ENCODE results near the gene THPO. TPM values are rescaled to one million over a fixed set of nuclear protein-coding genes. Genes with fewer than 3 reads are reported as not detected.

THPO gene
- total and polyA plus RNA-seq, 2 donors (not counting 1 experiment from before 2014, with no cell fraction given): not detected

DNA sequence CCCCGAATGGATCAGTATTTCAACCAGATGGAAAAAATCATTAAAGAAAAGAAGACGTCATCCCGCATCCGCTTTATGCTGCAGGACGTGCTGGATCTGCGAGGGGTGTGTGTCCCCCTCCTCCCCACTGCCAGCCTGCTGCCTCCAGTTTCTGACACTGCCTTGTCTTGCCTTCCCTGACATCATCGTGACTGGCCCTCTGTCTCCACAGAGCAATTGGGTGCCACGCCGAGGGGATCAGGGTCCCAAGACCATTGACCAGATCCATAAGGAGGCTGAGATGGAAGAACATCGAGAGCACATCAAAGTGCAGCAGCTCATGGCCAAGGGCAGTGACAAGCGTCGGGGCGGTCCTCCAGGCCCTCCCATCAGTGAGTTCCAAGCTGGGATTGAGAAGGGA lies 52.7 kb downstream of the THPO start:
- DNase-seq (no peak), ATAC-seq (ENCODE audit: low read depth) (no peak)
- H4K20me1 ChIP-seq (ENCODE audit: control insufficient read depth, insufficient read depth, low read length, poor library complexity, severe bottlenecking): peaks cover 33% of the 10 kb centered on the region
- H3K36me3 ChIP-seq (replicated peaks in 1 of 2; ENCODE audit: control extremely low read depth in 1 of 2, control insufficient read depth in 1 of 2, extremely low read depth in 1 of 2, insufficient read depth in 2 of 2, low read length in 1 of 2): peaks cover 6 to 95% of the 10 kb centered on the region in 2 experiments
- intact Hi-C loops (cut with micrococcal nuclease): no loop called here
- WGBS (ENCODE audit: insufficient coverage): 98% methylated on average over 13 of the region's 13 CpGs
- Mint-ChIP-seq H3K27me3 (no peaks in the 10 kb centered on the region), H3K9me3 (ENCODE audit: insufficient read depth) (no peaks in the 10 kb centered on the region), H3K27ac (peak overlapping the region; percentile 37), H3K4me1 (no peaks in the 10 kb centered on the region), H3K4me3 (no peak overlapping the region)
- H3K4me3 ChIP-seq (ENCODE audit: control extremely low read depth in 1 of 5, extremely low read depth in 1 of 5, insufficient read depth in 1 of 5, low read depth in 2 of 5, low read length in 4 of 5): no peak overlapping the region
- no peaks in the 10 kb centered on the region for H3K27me3 ChIP-seq (replicated peaks in 1 of 4; ENCODE audit: control extremely low read depth in 1 of 4, control insufficient read depth in 3 of 4, insufficient read depth in 4 of 4, low read length in 3 of 4)
- no peaks in the 10 kb centered on the region for H3K9me3 ChIP-seq (ENCODE audit: control extremely low read depth in 1 of 3, control insufficient read depth in 2 of 3, insufficient read depth in 1 of 3, low read length in 2 of 3)
- no peak overlapping the region for H3K27ac ChIP-seq (ENCODE audit: low read length in 2 of 2)
- H3K79me2 ChIP-seq (ENCODE audit: control insufficient read depth, insufficient read depth, low read length): no peaks in the 10 kb centered on the region
- H3K4me1 ChIP-seq (ENCODE audit: control insufficient read depth in 2 of 2, insufficient read depth in 2 of 2, low read length in 2 of 2): no peaks in the 10 kb centered on the region
- no peak overlapping the region for H2AFZ ChIP-seq (ENCODE audit: insufficient read depth, low read depth, low read length, poor library complexity, severe bottlenecking)
- no peak overlapping the region for H3K9ac ChIP-seq (ENCODE audit: low read length)
- CTCF ChIA-PET: no interaction called here
- POLR2A ChIA-PET: no interaction called here
- TF ChIP-seq EZH2 (IDR thresholded peaks at IDR 0.05; ENCODE audit: borderline replicate concordance, insufficient read depth, low read depth, low read length, poor library complexity, severe bottlenecking): no peak
- TF ChIP-seq, protein P1, sequence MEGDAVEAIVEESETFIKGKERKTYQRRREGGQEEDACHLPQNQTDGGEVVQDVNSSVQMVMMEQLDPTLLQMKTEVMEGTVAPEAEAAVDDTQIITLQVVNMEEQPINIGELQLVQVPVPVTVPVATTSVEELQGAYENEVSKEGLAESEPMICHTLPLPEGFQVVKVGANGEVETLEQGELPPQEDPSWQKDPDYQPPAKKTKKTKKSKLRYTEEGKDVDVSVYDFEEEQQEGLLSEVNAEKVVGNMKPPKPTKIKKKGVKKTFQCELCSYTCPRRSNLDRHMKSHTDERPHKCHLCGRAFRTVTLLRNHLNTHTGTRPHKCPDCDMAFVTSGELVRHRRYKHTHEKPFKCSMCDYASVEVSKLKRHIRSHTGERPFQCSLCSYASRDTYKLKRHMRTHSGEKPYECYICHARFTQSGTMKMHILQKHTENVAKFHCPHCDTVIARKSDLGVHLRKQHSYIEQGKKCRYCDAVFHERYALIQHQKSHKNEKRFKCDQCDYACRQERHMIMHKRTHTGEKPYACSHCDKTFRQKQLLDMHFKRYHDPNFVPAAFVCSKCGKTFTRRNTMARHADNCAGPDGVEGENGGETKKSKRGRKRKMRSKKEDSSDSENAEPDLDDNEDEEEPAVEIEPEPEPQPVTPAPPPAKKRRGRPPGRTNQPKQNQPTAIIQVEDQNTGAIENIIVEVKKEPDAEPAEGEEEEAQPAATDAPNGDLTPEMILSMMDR (IDR thresholded peaks at IDR 0.05): no peak
- H3K4me2 ChIP-seq (replicated peaks; ENCODE audit: low read depth, low read length, poor library complexity, severe bottlenecking): no peak overlapping the region

DNA sequence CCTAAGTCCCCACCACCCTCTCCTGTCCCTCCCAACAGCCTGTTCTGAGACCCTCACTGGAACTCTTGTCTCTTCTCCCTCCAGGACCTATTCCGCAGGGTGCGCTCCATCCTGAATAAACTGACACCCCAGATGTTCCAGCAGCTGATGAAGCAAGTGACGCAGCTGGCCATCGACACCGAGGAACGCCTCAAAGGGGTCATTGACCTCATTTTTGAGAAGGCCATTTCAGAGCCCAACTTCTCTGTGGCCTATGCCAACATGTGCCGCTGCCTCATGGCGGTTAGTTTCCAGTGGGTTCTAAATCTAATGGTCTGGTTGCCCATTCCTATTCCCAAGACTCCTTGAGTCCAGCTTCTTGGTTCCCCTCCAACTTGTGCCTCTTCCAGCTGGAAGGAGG lies 54.3 kb downstream of the THPO start:
- H3K27ac Mint-ChIP-seq: no peak overlapping the region

More for the DNA sequence above, 54.3 kb downstream of the THPO start:
- Histone ChIP-seq H4K20me1 (ENCODE audit: control insufficient read depth, insufficient read depth, low read length, poor library complexity, severe bottlenecking) (peaks cover 47% of the 10 kb centered on the region), H3K4me3 (ENCODE audit: control extremely low read depth in 1 of 5, extremely low read depth in 1 of 5, insufficient read depth in 1 of 5, low read depth in 2 of 5, low read length in 4 of 5) (no peak overlapping the region), H3K9ac (ENCODE audit: low read length) (no peak overlapping the region), H3K27me3 (replicated peaks in 1 of 4; ENCODE audit: control extremely low read depth in 1 of 4, control insufficient read depth in 3 of 4, insufficient read depth in 4 of 4, low read length in 3 of 4) (no peaks in the 10 kb centered on the region), H3K27ac (ENCODE audit: low read length in 2 of 2) (no peak overlapping the region), H3K79me2 (ENCODE audit: control insufficient read depth, insufficient read depth, low read length) (peaks cover 4% of the 10 kb centered on the region), H3K4me1 (ENCODE audit: control insufficient read depth in 2 of 2, insufficient read depth in 2 of 2, low read length in 2 of 2) (no peaks in the 10 kb centered on the region), H3K9me3 (ENCODE audit: control extremely low read depth in 1 of 3, control insufficient read depth in 2 of 3, insufficient read depth in 1 of 3, low read length in 2 of 3) (no peaks in the 10 kb centered on the region), H3K4me2 (replicated peaks; ENCODE audit: low read depth, low read length, poor library complexity, severe bottlenecking) (no peak overlapping the region), H2AFZ (ENCODE audit: insufficient read depth, low read depth, low read length, poor library complexity, severe bottlenecking) (no peak overlapping the region), H3K36me3 (replicated peaks in 1 of 2; ENCODE audit: control extremely low read depth in 1 of 2, control insufficient read depth in 1 of 2, extremely low read depth in 1 of 2, insufficient read depth in 2 of 2, low read length in 1 of 2) (peaks cover 6 to 92% of the 10 kb centered on the region in 2 experiments)
- ATAC-seq (ENCODE audit: low read depth) (no peak), DNase-seq (no peak)
- peaks cover 3% of the 10 kb centered on the region for H3K4me1 Mint-ChIP-seq
- TF ChIP-seq, protein P1 (IDR thresholded peaks at IDR 0.05): no peak
- TF ChIP-seq EZH2 (IDR thresholded peaks at IDR 0.05; ENCODE audit: borderline replicate concordance, insufficient read depth, low read depth, low read length, poor library complexity, severe bottlenecking): no peak
- H3K9me3 Mint-ChIP-seq (ENCODE audit: insufficient read depth): no peaks in the 10 kb centered on the region
- intact Hi-C loops (cut with micrococcal nuclease): no loop called here
- ChIA-PET POLR2A (no interaction called here), CTCF (no interaction called here)
- no peaks in the 10 kb centered on the region for H3K27me3 Mint-ChIP-seq
- no peak overlapping the region for H3K4me3 Mint-ChIP-seq
- WGBS (ENCODE audit: insufficient coverage): 100% methylated on average over 8 of the region's 8 CpGs
